Measurements from ENCODE around the gene WWC2. TPM values are rescaled to one million over a fixed set of nuclear protein-coding genes. Genes with fewer than 3 reads are reported as not detected.

Gene WWC2
- total RNA-seq, 1 experiment from 2014 or later: 82.8 TPM

GRCh38 chr4:183284258-183284785 lies 185.3 kb downstream of the WWC2 start:
- no peaks in the 10 kb centered on the region for H3K9me3 ChIP-seq (ENCODE audit: low read depth, low read length, poor library complexity, severe bottlenecking)
- H3K36me3 ChIP-seq (ENCODE audit: insufficient read depth, low read length, poor library complexity, severe bottlenecking): peaks cover 79% of the 10 kb centered on the region
- ChIA-PET POLR2A (ENCODE audit: low non-redundant PET) (no interaction called here), CTCF (no interaction called here)
- H3K4me3 ChIP-seq (ENCODE audit: low read depth, low read length, poor library complexity, severe bottlenecking): no peak overlapping the region
- no peak for DNase-seq (ENCODE audit: low spot score)
- intact Hi-C loops (cut with micrococcal nuclease; ENCODE audit: unreplicated experiment): no loop called here
- no TSS peak for BruUV-seq (replicated peaks)
- TF ChIP-seq, protein P1, sequence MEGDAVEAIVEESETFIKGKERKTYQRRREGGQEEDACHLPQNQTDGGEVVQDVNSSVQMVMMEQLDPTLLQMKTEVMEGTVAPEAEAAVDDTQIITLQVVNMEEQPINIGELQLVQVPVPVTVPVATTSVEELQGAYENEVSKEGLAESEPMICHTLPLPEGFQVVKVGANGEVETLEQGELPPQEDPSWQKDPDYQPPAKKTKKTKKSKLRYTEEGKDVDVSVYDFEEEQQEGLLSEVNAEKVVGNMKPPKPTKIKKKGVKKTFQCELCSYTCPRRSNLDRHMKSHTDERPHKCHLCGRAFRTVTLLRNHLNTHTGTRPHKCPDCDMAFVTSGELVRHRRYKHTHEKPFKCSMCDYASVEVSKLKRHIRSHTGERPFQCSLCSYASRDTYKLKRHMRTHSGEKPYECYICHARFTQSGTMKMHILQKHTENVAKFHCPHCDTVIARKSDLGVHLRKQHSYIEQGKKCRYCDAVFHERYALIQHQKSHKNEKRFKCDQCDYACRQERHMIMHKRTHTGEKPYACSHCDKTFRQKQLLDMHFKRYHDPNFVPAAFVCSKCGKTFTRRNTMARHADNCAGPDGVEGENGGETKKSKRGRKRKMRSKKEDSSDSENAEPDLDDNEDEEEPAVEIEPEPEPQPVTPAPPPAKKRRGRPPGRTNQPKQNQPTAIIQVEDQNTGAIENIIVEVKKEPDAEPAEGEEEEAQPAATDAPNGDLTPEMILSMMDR (conservative IDR thresholded peaks at IDR 0.05; ENCODE audit: low read depth, low read length): no peak
- TF ChIP-seq EZH2 (IDR thresholded peaks at IDR 0.05; ENCODE audit: borderline replicate concordance, low read depth, low read length, poor library complexity, severe bottlenecking): no peak
- no peaks in the 10 kb centered on the region for H3K4me1 ChIP-seq (ENCODE audit: insufficient read depth, low read length, poor library complexity, severe bottlenecking)
- H3K27ac ChIP-seq (ENCODE audit: low read depth, low read length, poor library complexity, severe bottlenecking): no peak overlapping the region
- no peaks in the 10 kb centered on the region for H3K27me3 ChIP-seq (replicated peaks; ENCODE audit: insufficient read depth, low read depth, low read length, poor library complexity)

DNA sequence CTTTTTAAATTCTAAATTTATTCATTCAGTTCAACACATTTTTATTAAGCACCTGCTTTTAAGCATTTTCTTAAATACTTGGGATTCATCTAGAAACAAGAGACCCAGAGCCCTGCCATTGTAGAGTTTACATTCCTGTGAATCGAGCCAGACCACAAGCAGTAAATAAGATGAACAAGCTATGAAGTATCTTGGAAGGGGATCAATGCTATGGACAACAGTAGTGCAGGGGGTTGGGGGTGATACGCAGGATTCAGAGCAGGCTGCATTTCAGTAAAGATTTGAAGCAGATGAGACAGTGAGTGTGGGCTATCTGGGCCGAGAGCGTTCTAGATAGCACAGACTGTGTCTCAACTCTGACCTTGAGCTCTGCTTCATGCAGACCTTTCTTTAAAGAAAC lies 185.9 kb downstream of the WWC2 start:
- DNase-seq (ENCODE audit: low spot score): no peak
- Histone ChIP-seq H3K4me1 (ENCODE audit: insufficient read depth, low read length, poor library complexity, severe bottlenecking) (no peaks in the 10 kb centered on the region), H3K27me3 (replicated peaks; ENCODE audit: insufficient read depth, low read depth, low read length, poor library complexity) (no peaks in the 10 kb centered on the region), H3K9me3 (ENCODE audit: low read depth, low read length, poor library complexity, severe bottlenecking) (no peaks in the 10 kb centered on the region), H3K4me3 (ENCODE audit: low read depth, low read length, poor library complexity, severe bottlenecking) (no peak overlapping the region), H3K36me3 (ENCODE audit: insufficient read depth, low read length, poor library complexity, severe bottlenecking) (peaks cover 86% of the 10 kb centered on the region), H3K27ac (ENCODE audit: low read depth, low read length, poor library complexity, severe bottlenecking) (no peak overlapping the region)
- POLR2A ChIA-PET (ENCODE audit: low non-redundant PET): no interaction called here
- no TSS peak for BruUV-seq (replicated peaks)
- intact Hi-C loops (cut with micrococcal nuclease; ENCODE audit: unreplicated experiment): no loop called here
- CTCF ChIA-PET: no interaction called here
- no peak for TF ChIP-seq EZH2 (IDR thresholded peaks at IDR 0.05; ENCODE audit: borderline replicate concordance, low read depth, low read length, poor library complexity, severe bottlenecking)
- TF ChIP-seq, protein P1 (conservative IDR thresholded peaks at IDR 0.05; ENCODE audit: low read depth, low read length): no peak

- no TSS peak for BruUV-seq (replicated peaks)
- no peak overlapping the region for H3K27ac ChIP-seq (ENCODE audit: low read depth, low read length, poor library complexity, severe bottlenecking)
- H3K9me3 ChIP-seq (ENCODE audit: low read depth, low read length, poor library complexity, severe bottlenecking): no peaks in the 10 kb centered on the region
- TF ChIP-seq, protein P1 (conservative IDR thresholded peaks at IDR 0.05; ENCODE audit: low read depth, low read length): no peak
- no peak for TF ChIP-seq EZH2 (IDR thresholded peaks at IDR 0.05; ENCODE audit: borderline replicate concordance, low read depth, low read length, poor library complexity, severe bottlenecking)
- intact Hi-C loops (cut with micrococcal nuclease; ENCODE audit: unreplicated experiment): no loop called here
- DNase-seq (ENCODE audit: low spot score): no peak
- ChIA-PET CTCF (no interaction called here), POLR2A (ENCODE audit: low non-redundant PET) (no interaction called here)
- H3K27me3 ChIP-seq (replicated peaks; ENCODE audit: insufficient read depth, low read depth, low read length, poor library complexity): no peaks in the 10 kb centered on the region
- H3K36me3 ChIP-seq (ENCODE audit: insufficient read depth, low read length, poor library complexity, severe bottlenecking): peaks cover 84% of the 10 kb centered on the region
- no peak overlapping the region for H3K4me3 ChIP-seq (ENCODE audit: low read depth, low read length, poor library complexity, severe bottlenecking)
- H3K4me1 ChIP-seq (ENCODE audit: insufficient read depth, low read length, poor library complexity, severe bottlenecking): no peaks in the 10 kb centered on the region
Measured at GRCh38 chr4:183285886-183286285, 186.8 kb downstream of the WWC2 start.
